SK-N-SH treated with all-trans-retinoic acid at 6 μM for 48 hours (cell line): ENCODE measurements around the gene WBP1L.

Source experiments
- ISL1 ChIP-seq: fragments of 250-450 bp; sonication (Bioruptor Pico); IDR thresholded peaks from 2 replicates; pipeline ENCODE4 v2.1.2; 2022; ENCODE audit warnings: mild to moderate bottlenecking, moderate library complexity
- PPARA ChIP-seq: fragments of 250-450 bp; sonication (Bioruptor Pico); IDR thresholded peaks from 2 replicates; pipeline ENCODE4 v1.5.0; 2020; ENCODE audit warnings: mild to moderate bottlenecking, borderline replicate concordance
- SNAI2 ChIP-seq: fragments of 250-450 bp; sonication (Bioruptor Pico); IDR thresholded peaks from 2 replicates; pipeline ENCODE4 v1.5.0; 2020; ENCODE audit warnings: mild to moderate bottlenecking, moderate library complexity
- ZFP3 ChIP-seq: fragments of 250-450 bp; sonication (Bioruptor Pico); IDR thresholded peaks from 2 replicates; pipeline ENCODE4 v1.5.0; 2020; ENCODE audit warnings: mild to moderate bottlenecking, moderate library complexity
- ZFP30 ChIP-seq: fragments of 450-650 bp; formaldehyde crosslinking; IDR thresholded peaks from 2 replicates; pipeline ENCODE4 v1.5.0; 2022; ENCODE audit warnings: mild to moderate bottlenecking, moderate library complexity
- ZNF70 ChIP-seq: fragments of 450-650 bp; formaldehyde crosslinking; IDR thresholded peaks from 2 replicates; pipeline ENCODE4 v1.5.0; 2020; ENCODE audit warnings: mild to moderate bottlenecking, moderate library complexity
- TF ChIP-seq, protein P1 (sequence below): fragments of 250-450 bp; sonication (Bioruptor Pico); IDR thresholded peaks from 2 replicates; pipeline ENCODE4 v1.8.0; 2021; ENCODE audit warnings: low read depth, mild to moderate bottlenecking, moderate library complexity, borderline replicate concordance
- TF ChIP-seq, protein P2 (sequence below): fragments of 250-450 bp; sonication (Bioruptor Pico); IDR thresholded peaks from 2 replicates; pipeline ENCODE4 v1.5.1; 2020; ENCODE audit warnings: low read depth, mild to moderate bottlenecking, moderate library complexity
- TF ChIP-seq, protein P3 (sequence below): fragments of 250-450 bp; sonication (Bioruptor Pico); IDR thresholded peaks from 2 replicates; pipeline ENCODE4 v1.8.0; 2020; ENCODE audit warnings: mild to moderate bottlenecking, moderate library complexity, borderline replicate concordance

DNA sequence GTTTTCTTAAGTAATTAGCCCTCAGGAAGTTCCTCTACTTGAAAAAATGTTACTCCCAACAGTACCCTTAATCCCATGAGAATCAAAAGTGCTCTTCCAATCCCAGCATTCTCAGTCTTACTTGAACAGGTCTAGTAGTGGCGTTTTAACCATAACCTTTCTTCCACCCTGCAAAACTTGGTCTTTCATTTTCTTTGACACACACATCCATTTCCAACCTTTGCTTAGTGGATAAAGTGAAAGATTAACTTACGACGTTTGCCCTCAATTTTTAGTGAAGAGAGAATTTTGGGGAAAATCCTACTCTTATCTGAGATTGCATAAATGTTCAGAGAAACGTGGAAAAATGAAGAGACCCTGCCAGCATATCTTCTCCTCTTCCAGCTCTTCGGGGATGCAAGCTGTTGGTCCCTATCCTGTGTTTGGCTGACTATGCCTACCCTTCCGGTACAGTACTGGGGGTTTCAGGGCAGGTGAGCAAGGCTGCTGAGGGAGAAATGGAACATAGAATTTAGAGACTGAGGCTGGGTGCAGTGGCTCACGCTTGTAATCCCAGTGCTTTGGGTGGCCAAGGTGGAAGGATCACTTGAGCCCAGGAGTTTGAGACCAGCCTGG is 18.8 kb downstream of the WBP1L start:
- TF ChIP-seq, protein P1, sequence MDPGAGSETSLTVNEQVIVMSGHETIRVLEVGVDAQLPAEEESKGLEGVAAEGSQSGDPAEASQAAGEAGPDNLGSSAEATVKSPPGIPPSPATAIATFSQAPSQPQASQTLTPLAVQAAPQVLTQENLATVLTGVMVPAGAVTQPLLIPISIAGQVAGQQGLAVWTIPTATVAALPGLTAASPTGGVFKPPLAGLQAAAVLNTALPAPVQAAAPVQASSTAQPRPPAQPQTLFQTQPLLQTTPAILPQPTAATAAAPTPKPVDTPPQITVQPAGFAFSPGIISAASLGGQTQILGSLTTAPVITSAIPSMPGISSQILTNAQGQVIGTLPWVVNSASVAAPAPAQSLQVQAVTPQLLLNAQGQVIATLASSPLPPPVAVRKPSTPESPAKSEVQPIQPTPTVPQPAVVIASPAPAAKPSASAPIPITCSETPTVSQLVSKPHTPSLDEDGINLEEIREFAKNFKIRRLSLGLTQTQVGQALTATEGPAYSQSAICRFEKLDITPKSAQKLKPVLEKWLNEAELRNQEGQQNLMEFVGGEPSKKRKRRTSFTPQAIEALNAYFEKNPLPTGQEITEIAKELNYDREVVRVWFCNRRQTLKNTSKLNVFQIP (CRISPR knock-in tag), result no peak
- TF ChIP-seq ISL1, result no peak
- TF ChIP-seq, protein P2, sequence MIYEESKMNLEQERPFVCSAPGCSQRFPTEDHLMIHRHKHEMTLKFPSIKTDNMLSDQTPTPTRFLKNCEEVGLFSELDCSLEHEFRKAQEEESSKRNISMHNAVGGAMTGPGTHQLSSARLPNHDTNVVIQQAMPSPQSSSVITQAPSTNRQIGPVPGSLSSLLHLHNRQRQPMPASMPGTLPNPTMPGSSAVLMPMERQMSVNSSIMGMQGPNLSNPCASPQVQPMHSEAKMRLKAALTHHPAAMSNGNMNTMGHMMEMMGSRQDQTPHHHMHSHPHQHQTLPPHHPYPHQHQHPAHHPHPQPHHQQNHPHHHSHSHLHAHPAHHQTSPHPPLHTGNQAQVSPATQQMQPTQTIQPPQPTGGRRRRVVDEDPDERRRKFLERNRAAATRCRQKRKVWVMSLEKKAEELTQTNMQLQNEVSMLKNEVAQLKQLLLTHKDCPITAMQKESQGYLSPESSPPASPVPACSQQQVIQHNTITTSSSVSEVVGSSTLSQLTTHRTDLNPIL (CRISPR knock-in tag), result no peak
- TF ChIP-seq ZNF70 (CRISPR knock-in tag), result no peak
- no peak for TF ChIP-seq ZFP30 (CRISPR knock-in tag)
- TF ChIP-seq PPARA (CRISPR knock-in tag), result no peak
- TF ChIP-seq, protein P3, sequence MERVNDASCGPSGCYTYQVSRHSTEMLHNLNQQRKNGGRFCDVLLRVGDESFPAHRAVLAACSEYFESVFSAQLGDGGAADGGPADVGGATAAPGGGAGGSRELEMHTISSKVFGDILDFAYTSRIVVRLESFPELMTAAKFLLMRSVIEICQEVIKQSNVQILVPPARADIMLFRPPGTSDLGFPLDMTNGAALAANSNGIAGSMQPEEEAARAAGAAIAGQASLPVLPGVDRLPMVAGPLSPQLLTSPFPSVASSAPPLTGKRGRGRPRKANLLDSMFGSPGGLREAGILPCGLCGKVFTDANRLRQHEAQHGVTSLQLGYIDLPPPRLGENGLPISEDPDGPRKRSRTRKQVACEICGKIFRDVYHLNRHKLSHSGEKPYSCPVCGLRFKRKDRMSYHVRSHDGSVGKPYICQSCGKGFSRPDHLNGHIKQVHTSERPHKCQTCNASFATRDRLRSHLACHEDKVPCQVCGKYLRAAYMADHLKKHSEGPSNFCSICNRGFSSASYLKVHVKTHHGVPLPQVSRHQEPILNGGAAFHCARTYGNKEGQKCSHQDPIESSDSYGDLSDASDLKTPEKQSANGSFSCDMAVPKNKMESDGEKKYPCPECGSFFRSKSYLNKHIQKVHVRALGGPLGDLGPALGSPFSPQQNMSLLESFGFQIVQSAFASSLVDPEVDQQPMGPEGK (CRISPR knock-in tag), result no peak
- TF ChIP-seq SNAI2, result no peak
- no peak for TF ChIP-seq ZFP3 (CRISPR knock-in tag)
